GM21447 (cell line): ENCODE results near the gene ADAMTS17.

Experiments
- ATAC-seq: cut with Tn5 transposase; IDR thresholded peaks from one replicate; pipeline ENCODE4 v1.9.1; 2021; ENCODE audit not compliant: unreplicated experiment

ADAMTS17 gene

DNA sequence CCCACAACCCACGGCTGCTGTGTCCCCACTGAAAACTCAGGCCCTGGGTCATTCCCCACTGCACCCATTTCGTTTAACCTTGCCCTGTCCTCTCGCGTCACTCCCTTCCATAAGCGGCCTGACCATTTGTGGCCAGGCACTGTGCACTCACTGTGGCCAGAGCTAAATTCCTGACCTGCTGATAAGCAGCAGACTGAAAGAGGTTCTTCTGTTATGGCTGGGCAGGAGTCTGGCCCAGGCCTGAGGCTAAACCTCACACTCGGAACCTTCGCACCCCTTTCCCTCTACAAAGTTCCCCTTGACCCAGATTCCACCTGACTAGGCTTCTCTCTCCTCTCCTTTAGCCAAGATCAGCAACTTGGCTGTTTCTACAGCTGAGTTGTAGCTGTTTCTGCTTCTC, 62.3 kb downstream of the ADAMTS17 start:
- ATAC-seq, result no peak

- ATAC-seq, result no peak
Measured at GRCh38 chr15:100278596-100279380, 63.0 kb downstream of the ADAMTS17 start.

- no peak for ATAC-seq
Measured at GRCh38 chr15:100277087-100277855, 64.5 kb downstream of the ADAMTS17 start.

GRCh38 chr15:100276506-100276905, 65.3 kb downstream of the ADAMTS17 start:
- no peak for ATAC-seq

DNA sequence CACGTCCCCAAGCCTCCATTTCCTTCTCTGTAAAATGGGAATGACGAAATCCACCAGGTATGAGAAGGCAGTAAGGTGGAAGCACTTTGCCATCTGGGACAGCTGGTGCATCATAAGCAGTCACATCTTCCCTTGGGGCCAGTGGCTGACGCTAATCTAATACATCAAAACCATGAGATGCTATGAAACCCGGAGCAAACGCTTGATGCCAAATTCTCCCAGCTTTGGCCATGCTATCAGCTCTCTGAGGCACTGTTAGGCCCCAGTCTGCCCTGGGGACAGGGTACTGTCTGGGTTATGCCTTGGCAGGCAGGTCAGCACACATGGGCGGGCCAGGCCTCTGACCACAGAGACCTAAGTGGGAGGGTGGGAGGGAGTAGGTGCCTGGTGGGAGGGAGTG, 66.1 kb downstream of the ADAMTS17 start:
- no peak for ATAC-seq

DNA sequence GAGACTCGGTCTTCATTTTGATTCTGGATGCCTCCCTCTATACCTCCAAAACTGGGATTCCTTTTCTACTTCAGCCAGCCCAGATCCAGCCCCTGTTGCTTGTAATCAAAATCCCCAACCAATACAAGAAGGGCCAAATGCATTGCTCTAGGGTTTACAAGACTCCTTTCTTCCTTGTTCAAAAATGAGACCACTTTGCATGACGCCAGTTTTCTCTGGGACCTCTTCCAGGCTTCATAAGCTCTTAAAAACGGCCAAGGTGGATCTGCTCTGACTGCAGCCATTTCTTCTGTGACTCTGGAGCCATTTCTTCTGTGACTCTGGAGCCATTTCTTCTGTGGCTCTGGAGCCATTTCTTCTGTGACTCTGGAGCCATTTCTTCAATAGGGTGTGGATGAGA, 71.9 kb downstream of the ADAMTS17 start:
- no peak for ATAC-seq

DNA sequence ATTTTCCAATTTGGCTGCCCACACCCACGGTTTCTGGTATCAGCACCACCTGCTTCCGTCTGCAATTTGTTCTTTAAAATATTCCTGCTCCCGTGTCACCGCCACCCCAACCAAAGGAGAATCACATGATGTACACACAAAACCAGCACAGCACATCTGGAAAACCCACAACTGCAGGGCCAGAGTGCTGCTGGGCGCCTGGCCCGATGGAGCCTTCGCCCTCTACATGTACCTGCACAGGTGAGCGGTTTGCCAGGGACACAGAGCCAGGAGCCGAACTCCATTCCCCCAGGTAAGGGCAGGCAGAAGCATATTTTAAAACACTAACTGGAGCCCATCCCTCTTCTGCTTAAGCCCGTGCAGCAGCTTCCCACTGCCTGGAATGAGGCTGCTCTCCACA, 75.6 kb downstream of the ADAMTS17 start:
- no peak for ATAC-seq

GRCh38 chr15:100265641-100266035, 76.1 kb downstream of the ADAMTS17 start:
- no peak for ATAC-seq

GRCh38 chr15:100264994-100265640, 76.7 kb downstream of the ADAMTS17 start:
- no peak for ATAC-seq

- ATAC-seq, result no peak
Measured at GRCh38 chr15:100263721-100264455, 77.9 kb downstream of the ADAMTS17 start.

GRCh38 chr15:100263031-100263430, 78.7 kb downstream of the ADAMTS17 start:
- no peak for ATAC-seq

DNA sequence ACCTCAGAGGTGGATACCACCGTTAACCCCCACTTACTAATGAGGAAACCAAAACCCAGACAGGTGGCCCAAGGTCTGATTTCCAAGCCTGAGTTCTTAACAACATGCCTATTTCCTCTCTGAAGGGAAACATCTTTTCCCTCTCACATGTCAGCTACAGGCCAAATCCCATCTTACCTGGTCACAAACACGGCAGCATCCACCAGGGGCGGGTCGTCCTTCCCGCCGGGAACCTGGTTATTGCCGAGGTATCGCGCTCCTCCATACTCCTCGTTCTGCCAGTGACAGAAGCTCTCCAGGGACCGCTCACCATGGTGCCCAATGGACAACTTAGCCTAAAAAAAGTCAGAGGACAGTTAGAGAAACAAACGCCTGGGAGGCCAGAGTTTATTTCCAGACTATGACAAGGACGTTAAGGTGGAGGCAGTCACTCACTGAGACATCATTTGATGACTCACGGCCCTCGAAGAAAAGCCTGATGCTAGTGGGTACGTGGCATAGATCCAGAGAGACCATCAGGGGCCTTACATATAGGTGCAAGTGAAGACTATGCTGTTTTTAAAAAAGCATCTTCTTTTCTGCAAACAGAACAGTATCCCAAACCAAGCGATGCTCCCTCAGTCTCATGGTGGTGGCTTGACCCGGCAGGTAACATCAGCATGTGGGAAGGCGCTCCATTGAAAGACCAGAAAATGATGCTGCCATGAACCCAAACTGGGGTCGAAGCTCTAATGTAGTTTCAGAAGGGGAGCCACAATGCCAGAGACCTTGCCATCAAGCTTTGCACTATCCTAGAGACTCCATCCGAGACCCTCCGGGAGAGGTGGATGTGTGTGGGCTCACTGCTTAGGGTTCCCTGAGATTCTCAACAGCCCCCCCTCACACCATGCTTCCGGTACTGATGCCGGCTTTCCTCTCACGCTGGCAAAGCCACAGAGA, 80.2 kb downstream of the ADAMTS17 start:
- ATAC-seq, result no peak

DNA sequence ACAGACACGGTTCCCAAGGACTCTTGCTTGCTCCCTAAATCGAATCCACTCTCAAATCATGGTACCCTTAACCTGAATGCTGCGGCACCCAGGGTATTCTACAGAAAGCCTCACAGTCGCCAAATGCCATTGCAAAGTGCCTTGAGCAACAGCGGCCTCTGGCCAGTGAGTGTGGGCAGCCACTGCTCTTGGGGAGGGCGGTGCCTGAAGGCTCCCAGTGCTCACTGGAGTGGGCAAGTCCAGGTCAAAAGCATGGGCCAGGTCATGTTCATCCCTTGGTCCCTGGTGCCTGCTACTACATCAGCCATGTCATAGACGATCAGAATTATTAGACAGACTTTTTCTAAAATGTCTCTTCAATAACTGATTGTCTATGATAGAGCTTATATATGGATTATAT, 82.5 kb downstream of the ADAMTS17 start:
- ATAC-seq, result no peak

DNA sequence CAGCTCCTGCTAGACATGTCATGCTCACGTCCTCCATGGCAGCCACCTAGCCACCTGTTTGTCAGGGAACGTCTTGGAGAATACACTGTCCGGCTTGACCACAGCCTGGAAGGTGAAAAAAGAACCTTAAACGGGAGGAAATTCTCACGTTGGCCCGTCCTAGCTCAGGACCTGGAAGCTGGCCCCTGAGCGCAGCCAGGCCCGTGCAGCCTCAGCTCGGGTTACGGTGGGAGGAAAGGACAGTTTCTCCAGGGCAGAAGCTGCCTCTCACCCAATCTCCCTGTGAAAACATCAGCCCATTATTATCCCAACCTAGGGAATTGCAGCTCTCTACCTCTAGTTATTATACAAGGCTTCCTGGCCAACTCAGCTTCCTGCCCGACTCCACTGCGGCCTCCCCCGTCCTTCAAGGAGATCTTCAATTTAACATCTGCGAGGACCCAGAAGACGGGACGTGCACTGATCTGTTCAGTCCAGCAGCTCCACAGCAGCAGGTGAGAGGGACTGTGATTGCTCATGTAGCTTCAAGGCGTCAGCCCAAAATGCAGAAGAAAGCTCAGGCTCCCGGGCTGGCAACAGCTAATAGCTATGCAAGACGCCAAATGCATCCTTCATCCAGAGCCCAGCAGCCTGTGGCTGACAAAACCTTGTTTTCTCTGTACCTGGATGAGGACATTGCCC, 84.7 kb downstream of the ADAMTS17 start:
- ATAC-seq, result no peak

- no peak for ATAC-seq
Measured at GRCh38 chr15:100256101-100256969, 85.4 kb downstream of the ADAMTS17 start.

DNA sequence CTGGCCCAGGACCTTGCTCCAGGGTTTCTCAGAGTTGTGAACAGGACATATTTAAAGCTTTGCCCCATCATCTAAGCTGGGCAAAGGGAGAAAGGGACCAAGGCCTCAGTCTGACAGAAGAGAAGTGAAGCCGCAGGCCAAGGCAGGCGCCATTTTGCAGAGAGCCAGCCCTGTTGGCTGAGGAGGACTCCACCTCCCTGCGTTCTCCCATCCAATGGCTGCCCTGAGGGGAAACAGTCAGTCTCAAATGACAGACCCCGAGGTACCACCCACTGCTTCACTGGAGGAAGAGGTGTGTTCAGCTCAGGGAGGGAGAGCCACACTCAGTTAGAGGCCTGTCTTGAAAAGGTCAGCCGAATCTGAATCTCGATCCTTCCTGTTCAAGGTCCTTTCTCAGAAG, 86.1 kb downstream of the ADAMTS17 start:
- no peak for ATAC-seq

DNA sequence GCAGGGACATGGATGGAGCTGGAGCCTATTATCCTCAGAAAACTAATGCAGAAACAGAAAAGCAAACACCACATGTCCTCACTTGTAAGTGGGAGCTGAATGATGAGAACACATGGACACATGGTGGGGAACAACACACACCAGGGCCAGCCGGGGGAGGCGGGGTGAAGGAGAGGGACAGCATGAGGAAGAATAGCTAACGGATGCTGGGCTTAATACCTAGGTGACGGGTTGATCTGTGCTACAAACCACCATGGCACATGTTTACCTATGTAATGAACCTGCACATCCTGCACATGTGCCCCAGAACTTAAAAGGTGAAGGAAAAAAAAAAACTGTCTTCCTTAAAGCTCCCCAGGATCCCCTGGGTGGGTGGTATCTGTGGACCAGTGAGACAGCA, 87.1 kb downstream of the ADAMTS17 start:
- no peak for ATAC-seq

- ATAC-seq, result no peak
Measured at GRCh38 chr15:100254285-100254684, 87.5 kb downstream of the ADAMTS17 start.

DNA sequence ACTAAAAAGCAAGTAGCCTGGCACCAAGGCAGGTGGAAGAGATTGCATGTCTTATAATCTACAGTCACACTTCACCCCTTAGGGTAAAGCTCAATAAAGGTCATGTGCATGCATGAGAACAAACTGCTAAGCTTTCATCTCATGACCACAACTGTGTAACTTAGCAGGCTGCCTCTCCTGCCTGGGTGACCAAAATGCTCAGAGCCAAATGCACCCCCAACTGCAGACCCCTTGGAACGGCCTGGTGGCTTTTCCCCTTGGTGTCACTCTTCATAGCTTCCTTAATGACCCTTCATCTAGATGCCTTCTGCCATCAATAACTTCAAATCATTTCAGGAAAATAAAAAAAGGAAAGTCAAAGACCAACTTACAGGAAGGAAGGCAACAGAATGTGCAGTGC, 88.1 kb downstream of the ADAMTS17 start:
- no peak for ATAC-seq
